Fibroblast of pulmonary artery (primary cell): ENCODE results near the gene GOLIM4.

Source experiments
- DNase-seq: peaks from one replicate; pipeline ENCODE4 v3.0.0-alpha.2; 2010; ENCODE audit warnings: low read depth
- H3K4me3 ChIP-seq: replicated peaks from 2 replicates; pipeline ENCODE4 v1.5.1; 2011; ENCODE audit warnings: low read depth, mild to moderate bottlenecking, control low read depth, low read length, moderate library complexity
- TF ChIP-seq, protein P1 (sequence below): IDR thresholded peaks from 2 replicates; pipeline ENCODE4 v1.5.1; 2011; ENCODE audit warnings: mild to moderate bottlenecking, control low read depth, low read length, inconsistent platforms; ENCODE audit errors: missing control alignments

The GOLIM4 gene

DNA sequence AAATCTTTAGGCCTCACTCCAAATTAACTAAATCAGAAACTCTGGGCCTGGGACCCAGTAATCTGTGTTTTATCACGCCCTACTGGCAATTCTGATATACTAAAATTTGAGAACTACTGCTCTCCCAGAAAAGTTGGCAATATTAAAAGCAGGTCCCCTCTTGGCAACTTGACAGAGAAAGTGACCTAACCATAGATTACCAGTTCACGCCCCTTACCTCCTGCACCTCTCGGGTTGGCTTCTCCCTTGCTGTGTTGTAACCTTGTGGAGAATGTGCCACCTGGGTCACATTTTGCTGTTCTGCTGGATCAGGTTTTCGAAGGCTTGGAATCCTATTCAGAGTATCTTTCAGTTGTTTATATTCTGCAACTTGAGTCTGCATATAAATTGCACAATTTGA is 59.1 kb downstream of the GOLIM4 start:
- TF ChIP-seq, protein P1, sequence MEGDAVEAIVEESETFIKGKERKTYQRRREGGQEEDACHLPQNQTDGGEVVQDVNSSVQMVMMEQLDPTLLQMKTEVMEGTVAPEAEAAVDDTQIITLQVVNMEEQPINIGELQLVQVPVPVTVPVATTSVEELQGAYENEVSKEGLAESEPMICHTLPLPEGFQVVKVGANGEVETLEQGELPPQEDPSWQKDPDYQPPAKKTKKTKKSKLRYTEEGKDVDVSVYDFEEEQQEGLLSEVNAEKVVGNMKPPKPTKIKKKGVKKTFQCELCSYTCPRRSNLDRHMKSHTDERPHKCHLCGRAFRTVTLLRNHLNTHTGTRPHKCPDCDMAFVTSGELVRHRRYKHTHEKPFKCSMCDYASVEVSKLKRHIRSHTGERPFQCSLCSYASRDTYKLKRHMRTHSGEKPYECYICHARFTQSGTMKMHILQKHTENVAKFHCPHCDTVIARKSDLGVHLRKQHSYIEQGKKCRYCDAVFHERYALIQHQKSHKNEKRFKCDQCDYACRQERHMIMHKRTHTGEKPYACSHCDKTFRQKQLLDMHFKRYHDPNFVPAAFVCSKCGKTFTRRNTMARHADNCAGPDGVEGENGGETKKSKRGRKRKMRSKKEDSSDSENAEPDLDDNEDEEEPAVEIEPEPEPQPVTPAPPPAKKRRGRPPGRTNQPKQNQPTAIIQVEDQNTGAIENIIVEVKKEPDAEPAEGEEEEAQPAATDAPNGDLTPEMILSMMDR = no peak
- no peak overlapping the region for H3K4me3 ChIP-seq
- no peak for DNase-seq

DNA sequence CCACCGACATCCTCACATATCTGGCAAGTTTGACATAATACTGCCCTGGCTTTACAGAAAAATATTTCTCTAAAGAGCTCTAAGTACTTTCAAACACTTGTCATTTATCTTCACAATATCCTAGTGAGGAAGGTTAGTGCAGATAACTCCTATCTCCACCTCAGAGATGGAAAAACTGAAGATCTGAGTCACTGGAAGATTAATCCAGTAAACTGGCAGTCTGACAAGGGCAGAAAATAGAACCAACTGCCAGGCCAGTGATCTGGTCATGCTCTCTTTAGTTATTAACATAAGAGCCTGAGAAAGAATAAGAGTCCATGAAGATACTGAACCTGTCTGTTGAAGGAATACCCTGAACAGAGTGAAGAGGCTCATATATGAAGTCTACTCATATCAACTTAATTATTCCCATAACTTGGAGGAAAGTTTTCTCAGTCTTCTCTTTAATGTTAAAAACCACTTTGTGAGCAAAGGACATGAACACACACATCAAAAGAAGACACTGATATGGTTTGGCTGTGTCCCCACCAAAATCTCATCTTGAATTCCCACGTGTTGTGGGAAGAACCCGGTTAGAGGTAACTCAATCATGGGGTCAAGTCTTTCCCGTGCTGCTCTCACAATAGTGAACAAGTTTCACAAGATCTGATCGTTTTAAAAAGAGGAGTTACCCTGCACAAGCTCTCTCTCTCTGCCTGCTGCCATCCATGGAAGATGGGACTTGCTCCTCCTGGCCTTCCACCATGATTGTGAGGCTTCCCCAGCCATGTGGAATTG is 61.4 kb downstream of the GOLIM4 start:
- no peak overlapping the region for H3K4me3 ChIP-seq
- TF ChIP-seq, protein P1 = no peak
- peak; percentile 55 for DNase-seq

DNA sequence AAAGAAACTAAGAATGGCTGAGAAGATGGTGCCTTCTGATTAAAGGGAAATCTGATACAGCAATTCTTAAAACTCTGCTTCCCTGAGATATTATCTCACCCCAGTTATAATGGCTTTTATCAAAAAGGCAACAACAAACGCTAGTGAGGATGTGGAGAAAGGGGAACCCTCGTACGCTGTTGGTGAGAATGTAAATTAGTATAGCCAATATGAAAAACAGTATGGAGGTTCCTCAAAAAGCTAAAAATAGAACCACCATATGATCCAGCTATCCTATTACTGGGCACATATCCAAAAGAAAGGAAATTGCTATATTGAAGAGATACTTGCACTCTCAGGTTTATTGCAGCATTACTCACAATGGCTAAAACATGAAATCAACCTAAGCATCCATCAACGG is 65.1 kb downstream of the GOLIM4 start:
- TF ChIP-seq, protein P1 = no peak
- H3K4me3 ChIP-seq = no peak overlapping the region
- no peak for DNase-seq

DNA sequence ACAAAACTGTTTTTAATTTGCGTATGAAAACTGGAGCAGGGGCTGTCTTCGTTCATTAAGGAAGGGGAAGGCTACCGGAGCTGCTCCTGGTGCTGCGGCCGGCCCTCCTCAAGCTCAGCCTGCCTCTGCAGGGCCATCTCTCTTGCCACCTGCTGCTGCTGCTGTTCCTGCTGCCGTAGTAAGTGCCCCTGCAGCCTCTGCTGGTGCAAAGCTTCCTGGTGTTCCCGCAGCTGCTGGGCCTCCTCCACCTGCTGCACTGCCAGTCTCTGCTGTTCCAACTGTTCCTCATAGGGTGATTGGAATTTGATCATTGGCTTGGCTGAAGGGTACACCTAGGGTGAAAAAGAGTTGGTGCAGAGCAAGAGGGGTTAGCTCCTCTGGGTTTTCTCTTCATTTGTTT is 66.0 kb downstream of the GOLIM4 start:
- TF ChIP-seq, protein P1 = no peak

DNA sequence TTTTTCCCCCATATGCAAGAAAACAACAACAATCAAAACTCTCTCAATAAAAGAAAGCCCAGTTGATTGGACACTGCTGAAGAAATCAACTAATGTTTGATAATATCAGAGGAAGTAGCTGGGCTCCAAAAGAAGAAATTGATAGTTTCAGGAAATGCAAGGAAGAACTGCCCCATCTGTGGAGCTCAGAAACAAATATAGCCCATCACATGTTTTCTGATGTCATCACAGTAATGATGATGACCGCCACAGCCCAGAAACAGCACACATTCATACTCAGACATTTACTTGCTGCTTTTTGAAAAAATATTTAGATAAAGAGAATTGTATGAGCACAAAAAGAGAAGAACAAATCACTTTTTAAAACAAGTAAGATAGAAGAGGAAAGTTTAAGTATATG is 67.6 kb downstream of the GOLIM4 start:
- no peak for DNase-seq
- TF ChIP-seq, protein P1 = no peak
- no peak overlapping the region for H3K4me3 ChIP-seq

More for the DNA sequence above, 66.0 kb downstream of the GOLIM4 start:
- no peak overlapping the region for H3K4me3 ChIP-seq
- no peak for DNase-seq

DNA sequence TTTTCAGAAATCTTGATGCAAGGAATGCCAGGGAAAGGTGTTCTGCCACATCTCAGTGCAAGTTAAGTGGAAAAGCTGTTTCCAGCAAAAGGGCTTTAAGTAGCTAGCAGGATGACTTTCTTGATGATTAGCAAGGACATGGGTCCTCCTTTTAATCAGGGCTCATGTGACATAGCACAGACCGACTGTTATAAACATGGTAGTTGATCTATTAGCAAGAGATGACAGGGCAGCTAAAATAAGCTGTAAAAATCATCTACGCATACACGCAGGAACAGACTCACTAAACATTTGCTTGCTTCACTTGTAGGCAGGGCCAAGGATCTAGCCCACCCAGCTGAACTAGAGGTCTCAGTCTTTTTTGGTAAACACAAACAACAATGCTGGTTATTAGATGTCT is 69.0 kb downstream of the GOLIM4 start:
- H3K4me3 ChIP-seq = no peak overlapping the region
- TF ChIP-seq, protein P1 = no peak
- DNase-seq = no peak

DNA sequence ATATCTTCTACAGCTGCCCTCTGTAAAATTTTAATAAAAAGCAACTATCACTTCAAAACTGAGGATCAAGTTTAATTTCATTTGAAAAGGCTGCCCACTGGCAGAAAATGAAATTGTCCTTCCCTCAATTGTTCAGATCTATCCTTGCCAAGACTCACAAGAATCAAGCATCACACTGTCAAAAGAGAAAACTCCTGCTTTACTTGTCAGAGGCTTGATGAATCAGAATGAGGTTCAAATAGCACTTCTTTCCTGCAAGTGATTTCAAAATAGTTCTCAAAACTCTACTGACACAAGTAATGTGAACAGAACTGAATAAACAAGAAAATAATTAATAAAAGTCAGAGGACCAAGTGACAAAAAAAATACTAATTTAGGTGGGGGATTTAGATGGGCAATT is 70.6 kb downstream of the GOLIM4 start:
- DNase-seq = peak; percentile 51
- no peak overlapping the region for H3K4me3 ChIP-seq

More for the DNA sequence above, 70.6 kb downstream of the GOLIM4 start:
- TF ChIP-seq, protein P1 = no peak
